Suprapubic skin (tissue), 4 donors: ENCODE measurements around the gene ZNF407. TPM values are rescaled to one million over a fixed set of nuclear protein-coding genes. Genes with fewer than 3 reads are reported as not detected.

Experiments used
- DNase-seq, 2 donors: peaks; one replicate each; pipeline ENCODE4 v3.0.0-alpha.2; 2019; ENCODE audit warnings: low spot score in 2 of 2
- H3K27ac ChIP-seq: fragments of 200-600 bp; sonication (generic); one replicate; pipeline ENCODE4 v1.5.1; 2019
- H3K27me3 ChIP-seq: fragments of 200-600 bp; sonication (generic); one replicate; pipeline ENCODE4 v1.5.1; 2019
- H3K36me3 ChIP-seq: fragments of 200-600 bp; sonication (generic); one replicate; pipeline ENCODE4 v1.5.1; 2019
- H3K4me1 ChIP-seq: fragments of 200-600 bp; sonication (generic); one replicate; pipeline ENCODE4 v1.5.1; 2019
- H3K4me3 ChIP-seq: fragments of 200-600 bp; sonication (generic); one replicate; pipeline ENCODE4 v1.5.1; 2019; ENCODE audit warnings: mild to moderate bottlenecking
- H3K9me3 ChIP-seq: fragments of 200-600 bp; sonication (generic); one replicate; pipeline ENCODE4 v1.5.1; 2019
- EP300 ChIP-seq: sonication (generic); formaldehyde crosslinking; IDR thresholded peaks from one replicate; pipeline ENCODE4 v1.6.1; 2017; ENCODE audit warnings: antibody characterized with exemption
- POLR2A ChIP-seq, 2 donors: fragments of 450-650 bp; IDR thresholded peaks; one replicate each; pipeline ENCODE4 v1.6.1; 2017; ENCODE audit warnings: antibody characterized with exemption in 2 of 2, mild to moderate bottlenecking in 2 of 2, moderate library complexity in 2 of 2
- POLR2AphosphoS5 ChIP-seq, 3 donors: sonication (generic); formaldehyde crosslinking; IDR thresholded peaks; one replicate each; pipeline ENCODE4 v1.6.1; 2017; ENCODE audit warnings: antibody characterized with exemption in 3 of 3
- WGBS: methylation state at CpG from one replicate; pipeline ENCODE4 v1.1.5; 2018; 5-methylcytosine and 5-hydroxymethylcytosine counted together
- total RNA-seq, 4 donors: library from RNA; depleted of rRNA; stranded (reverse); fragments of >200 nt; gene quantifications; one replicate each; pipeline ENCODE4 v1.1.0, GENCODE V29; 2016
- TF ChIP-seq, protein P1 (sequence below), 2 donors: fragments of 200-600 bp in 1 of 2; fragments of 450-650 bp in 1 of 2; sonication (generic) in 1 of 2; IDR thresholded peaks; one replicate each; pipeline ENCODE4 v1.5.1; 2016 to 2019; ENCODE audit warnings: antibody characterized with exemption in 2 of 2, mild to moderate bottlenecking in 1 of 2, moderate library complexity in 1 of 2

The ZNF407 gene
- total RNA-seq, 4 donors from 2014 or later = 10.7 to 22.1 (median 13.8) TPM

DNA sequence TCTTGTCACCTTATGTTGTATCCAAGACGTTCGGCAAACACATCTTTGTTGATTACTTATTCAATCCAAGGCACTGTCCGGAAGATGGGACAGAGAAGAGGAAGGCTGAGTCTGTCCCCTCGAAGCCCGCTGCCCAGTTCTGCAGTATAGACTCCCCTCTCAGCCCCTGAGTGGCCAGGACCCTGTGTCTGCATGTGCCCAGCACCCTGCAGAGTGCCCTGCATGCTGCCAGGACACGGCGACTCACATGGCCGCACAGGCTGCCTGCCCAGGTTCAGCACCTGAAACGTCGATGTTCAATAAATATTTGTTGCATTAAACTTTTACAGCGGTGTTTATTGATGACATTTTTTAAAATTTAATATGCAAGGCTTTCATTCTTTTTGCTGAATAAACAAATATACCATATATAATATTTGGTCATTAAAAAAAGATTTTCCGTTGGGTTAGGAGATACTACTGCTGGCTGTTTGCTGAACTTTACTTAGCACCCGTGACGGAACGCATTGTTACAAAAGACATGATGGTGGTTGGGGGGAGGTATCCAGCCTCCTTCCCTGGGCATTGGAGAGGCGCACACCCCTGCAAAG lies 464.7 kb downstream of the ZNF407 start:
- 98% methylated on average over 16 of the region's 16 CpGs for WGBS
- Histone ChIP-seq H3K36me3 (peaks cover 20% of the 10 kb centered on the region), H3K27me3 (no peaks in the 10 kb centered on the region), H3K4me1 (no peaks in the 10 kb centered on the region), H3K27ac (no peak overlapping the region), H3K9me3 (no peaks in the 10 kb centered on the region), H3K4me3 (no peak overlapping the region)
- no peak for DNase-seq
- no peak for TF ChIP-seq POLR2AphosphoS5 (IDR thresholded peaks at IDR 0.05)
- TF ChIP-seq POLR2A (IDR thresholded peaks at IDR 0.05) = no peak
- TF ChIP-seq, protein P1, sequence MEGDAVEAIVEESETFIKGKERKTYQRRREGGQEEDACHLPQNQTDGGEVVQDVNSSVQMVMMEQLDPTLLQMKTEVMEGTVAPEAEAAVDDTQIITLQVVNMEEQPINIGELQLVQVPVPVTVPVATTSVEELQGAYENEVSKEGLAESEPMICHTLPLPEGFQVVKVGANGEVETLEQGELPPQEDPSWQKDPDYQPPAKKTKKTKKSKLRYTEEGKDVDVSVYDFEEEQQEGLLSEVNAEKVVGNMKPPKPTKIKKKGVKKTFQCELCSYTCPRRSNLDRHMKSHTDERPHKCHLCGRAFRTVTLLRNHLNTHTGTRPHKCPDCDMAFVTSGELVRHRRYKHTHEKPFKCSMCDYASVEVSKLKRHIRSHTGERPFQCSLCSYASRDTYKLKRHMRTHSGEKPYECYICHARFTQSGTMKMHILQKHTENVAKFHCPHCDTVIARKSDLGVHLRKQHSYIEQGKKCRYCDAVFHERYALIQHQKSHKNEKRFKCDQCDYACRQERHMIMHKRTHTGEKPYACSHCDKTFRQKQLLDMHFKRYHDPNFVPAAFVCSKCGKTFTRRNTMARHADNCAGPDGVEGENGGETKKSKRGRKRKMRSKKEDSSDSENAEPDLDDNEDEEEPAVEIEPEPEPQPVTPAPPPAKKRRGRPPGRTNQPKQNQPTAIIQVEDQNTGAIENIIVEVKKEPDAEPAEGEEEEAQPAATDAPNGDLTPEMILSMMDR (IDR thresholded peaks at IDR 0.05) = no peak
- TF ChIP-seq EP300 = no peak

DNA sequence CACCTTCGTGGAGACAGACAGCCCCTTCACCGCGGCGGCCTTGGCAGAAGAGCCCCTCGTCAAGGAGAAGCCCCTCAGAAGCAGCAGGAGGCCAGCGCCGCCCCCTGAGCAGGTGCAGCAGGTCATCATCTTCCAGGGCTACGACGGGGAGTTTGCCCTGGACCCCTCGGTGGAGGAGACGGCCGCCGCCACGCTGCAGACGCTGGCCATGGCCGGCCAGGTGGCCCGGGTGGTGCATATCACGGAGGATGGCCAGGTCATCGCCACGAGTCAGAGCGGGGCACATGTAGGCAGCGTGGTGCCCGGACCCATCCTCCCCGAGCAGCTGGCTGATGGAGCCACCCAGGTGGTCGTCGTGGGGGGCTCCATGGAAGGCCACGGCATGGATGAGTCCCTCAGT lies 465.5 kb downstream of the ZNF407 start:
- TF ChIP-seq POLR2A (IDR thresholded peaks at IDR 0.05) = no peak
- TF ChIP-seq, protein P1 (IDR thresholded peaks at IDR 0.05) = no peak
- no peak for DNase-seq
- Histone ChIP-seq H3K9me3 (no peaks in the 10 kb centered on the region), H3K4me3 (no peak overlapping the region), H3K4me1 (no peaks in the 10 kb centered on the region), H3K36me3 (peaks cover 20% of the 10 kb centered on the region), H3K27ac (no peak overlapping the region), H3K27me3 (no peaks in the 10 kb centered on the region)
- 97% methylated on average over 11 of the region's 27 CpGs for WGBS

DNA sequence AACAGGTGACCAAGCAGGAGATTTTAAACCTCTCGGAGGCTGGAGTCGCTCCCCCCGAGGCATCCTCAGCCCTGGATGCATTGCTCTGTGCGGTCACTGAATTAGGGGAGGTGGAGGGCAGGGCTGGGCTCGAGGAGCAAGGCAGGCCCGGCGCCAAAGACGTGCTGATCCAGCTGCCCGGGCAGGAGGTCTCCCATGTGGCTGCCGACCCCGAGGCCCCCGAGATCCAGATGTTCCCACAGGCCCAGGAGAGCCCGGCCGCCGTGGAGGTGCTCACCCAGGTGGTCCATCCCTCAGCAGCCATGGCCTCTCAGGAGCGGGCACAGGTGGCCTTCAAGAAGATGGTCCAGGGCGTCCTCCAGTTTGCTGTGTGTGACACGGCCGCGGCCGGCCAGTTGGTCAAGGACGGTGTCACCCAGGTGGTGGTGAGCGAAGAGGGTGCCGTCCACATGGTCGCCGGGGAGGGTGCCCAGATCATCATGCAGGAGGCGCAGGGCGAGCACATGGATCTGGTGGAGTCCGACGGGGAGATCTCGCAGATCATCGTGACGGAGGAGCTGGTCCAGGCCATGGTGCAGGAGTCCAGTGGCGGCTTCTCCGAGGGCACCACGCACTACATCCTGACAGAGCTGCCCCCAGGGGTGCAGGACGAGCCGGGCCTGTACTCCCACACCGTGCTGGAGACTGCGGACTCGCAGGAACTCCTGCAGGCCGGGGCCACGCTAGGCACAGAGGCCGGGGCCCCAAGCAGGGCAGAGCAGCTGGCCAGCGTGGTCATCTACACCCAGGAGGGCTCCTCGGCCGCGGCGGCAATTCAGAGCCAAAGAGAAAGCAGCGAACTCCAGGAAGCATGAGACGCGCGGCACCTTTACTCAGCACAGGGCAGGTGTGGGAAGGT lies 466.2 kb downstream of the ZNF407 start:
- TF ChIP-seq, protein P1 (IDR thresholded peaks at IDR 0.05) = no peak
- TF ChIP-seq POLR2AphosphoS5 (IDR thresholded peaks at IDR 0.05) (no peak), POLR2A (IDR thresholded peaks at IDR 0.05) (no peak), EP300 (no peak)
- Histone ChIP-seq H3K9me3 (no peaks in the 10 kb centered on the region), H3K27me3 (no peaks in the 10 kb centered on the region), H3K4me1 (no peaks in the 10 kb centered on the region), H3K36me3 (peaks cover 20% of the 10 kb centered on the region), H3K4me3 (no peak overlapping the region), H3K27ac (no peak overlapping the region)
- DNase-seq = no peak
- WGBS = 94% methylated on average over 28 of the region's 53 CpGs

DNA sequence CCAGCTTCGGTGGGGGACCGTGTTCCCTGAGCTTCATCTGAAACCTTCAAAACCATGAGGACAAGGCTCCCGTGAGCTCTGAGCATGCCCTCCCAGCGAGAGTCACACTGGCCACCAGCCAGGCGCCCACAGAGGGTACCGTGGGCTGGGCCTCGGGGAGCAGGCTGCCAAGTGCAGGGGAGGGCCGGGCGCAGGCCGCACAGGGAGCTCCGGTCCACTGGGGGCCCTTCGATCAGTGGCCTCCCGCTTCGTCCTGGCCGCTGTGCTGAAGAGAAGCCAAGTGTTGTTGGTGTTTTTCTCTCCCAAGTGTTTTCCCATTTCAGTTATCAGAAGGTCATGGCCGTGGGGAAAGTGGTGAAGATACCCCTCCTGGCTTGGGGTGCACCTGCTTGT lies 466.8 kb downstream of the ZNF407 start:
- Histone ChIP-seq H3K27me3 (no peaks in the 10 kb centered on the region), H3K27ac (no peak overlapping the region), H3K4me3 (no peak overlapping the region), H3K9me3 (no peaks in the 10 kb centered on the region), H3K4me1 (no peaks in the 10 kb centered on the region), H3K36me3 (peaks cover 20% of the 10 kb centered on the region)
- WGBS = 74% methylated on average over 11 of the region's 16 CpGs
- DNase-seq = no peak
- TF ChIP-seq POLR2AphosphoS5 (IDR thresholded peaks at IDR 0.05) (no peak), EP300 (no peak), POLR2A (IDR thresholded peaks at IDR 0.05) (no peak)
- TF ChIP-seq, protein P1 (IDR thresholded peaks at IDR 0.05) = no peak

DNA sequence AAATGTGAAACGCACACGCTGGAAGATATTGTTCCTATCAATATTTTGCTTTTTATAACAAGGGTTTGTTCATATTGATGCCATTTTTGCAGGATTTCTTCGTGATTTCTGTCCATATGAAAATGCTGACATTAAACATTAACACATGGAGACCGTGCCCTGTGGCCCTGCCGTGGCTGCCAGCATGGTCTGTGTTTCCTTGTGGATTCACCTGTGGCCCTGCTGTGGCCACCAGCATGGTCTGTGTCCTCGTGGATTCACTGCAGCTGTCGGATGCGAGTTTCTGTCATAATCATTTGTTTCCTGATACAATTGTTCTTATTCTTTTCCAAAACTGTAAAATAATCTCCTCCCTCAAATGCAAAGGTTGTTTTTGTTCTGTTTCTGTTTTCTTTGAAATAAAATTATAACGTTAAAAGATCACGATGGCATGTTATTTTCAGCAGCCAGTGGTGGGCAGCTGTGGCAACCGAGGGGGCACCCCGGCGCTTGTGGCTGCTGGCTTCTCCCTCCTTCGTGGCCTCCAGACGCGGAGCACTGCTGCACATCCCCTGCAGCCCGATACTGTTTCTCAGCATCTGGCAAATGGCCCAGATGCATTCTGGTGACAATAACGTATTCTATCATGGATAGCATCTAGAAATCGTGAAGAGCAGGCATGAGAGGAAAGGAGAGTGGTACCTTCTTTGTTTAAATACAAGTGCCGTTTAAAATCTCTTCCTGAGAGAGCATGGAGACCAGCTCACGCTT lies 467.8 kb downstream of the ZNF407 start:
- no peak overlapping the region for H3K4me3 ChIP-seq
- TF ChIP-seq, protein P1 (IDR thresholded peaks at IDR 0.05) = no peak
- no peak for TF ChIP-seq EP300
- no peak for TF ChIP-seq POLR2A (IDR thresholded peaks at IDR 0.05)
- no peak for TF ChIP-seq POLR2AphosphoS5 (IDR thresholded peaks at IDR 0.05)
- H3K27me3 ChIP-seq = no peaks in the 10 kb centered on the region
- H3K36me3 ChIP-seq = peaks cover 20% of the 10 kb centered on the region
- H3K4me1 ChIP-seq = no peaks in the 10 kb centered on the region
- H3K27ac ChIP-seq = no peak overlapping the region
- no peaks in the 10 kb centered on the region for H3K9me3 ChIP-seq
- no peak for DNase-seq
- WGBS = 84% methylated on average over 21 of the region's 21 CpGs
